NCI-H82 treated with DMSO at 0.1 percent for 48 hours (cell line): ENCODE measurements around the gene LIN37.
"Not testable (repeated sequence)": the region's sequence is repeated elsewhere in the genome, so short reads cannot be mapped to it uniquely, and the experiment has no call there.

Experiments
- DNase-seq: peaks from one replicate; lab custom pipeline; 2025; ENCODE audit not compliant: unreplicated experiment; lab: John Stamatoyannopoulos, UW

Gene LIN37

GRCh38 chr19:35787227-35787799, 38.9 kb downstream of the LIN37 start:
- no peak for DNase-seq

GRCh38 chr19:35788205-35788960, 40.0 kb downstream of the LIN37 start:
- no peak for DNase-seq

DNA sequence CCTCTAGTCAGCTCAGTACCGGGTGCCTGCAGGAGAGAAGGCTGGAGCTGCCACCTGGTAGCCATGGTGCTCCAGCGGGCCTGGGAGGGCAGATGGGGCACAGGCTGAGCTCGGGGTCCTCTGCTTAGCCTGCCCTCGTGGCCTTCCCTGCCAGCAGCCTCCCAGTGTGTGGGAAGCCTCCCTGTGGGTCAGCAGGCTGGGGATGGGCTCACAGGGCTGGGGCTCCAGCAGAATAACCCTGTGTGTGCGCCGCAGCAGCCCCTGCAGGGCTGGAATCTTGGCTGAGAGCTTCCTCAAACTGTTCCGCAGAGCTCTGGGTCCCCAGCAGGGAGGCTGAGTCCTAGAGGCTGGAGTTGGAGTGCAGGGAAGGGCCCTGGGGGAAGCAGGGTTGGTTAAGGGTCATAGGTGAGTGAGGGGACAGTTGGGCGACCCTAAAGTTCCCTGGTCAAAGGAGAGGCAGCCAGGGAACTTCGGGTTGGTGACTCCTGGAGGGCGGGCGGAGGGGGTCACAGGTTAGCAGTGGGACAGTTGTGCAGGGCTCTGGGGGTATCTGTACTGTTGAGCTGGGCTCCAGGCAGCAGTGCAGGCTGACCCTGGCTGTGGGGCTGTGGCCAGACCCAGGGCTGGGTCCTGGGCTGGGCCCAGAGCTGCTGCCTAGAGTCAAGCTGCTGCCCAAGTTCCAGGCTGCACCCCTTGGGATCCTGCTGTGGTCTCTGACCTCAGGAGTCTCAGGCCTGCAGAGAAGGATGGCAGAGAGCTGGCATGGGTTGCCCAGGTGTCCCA, 41.0 kb downstream of the LIN37 start:
- no peak for DNase-seq

DNA sequence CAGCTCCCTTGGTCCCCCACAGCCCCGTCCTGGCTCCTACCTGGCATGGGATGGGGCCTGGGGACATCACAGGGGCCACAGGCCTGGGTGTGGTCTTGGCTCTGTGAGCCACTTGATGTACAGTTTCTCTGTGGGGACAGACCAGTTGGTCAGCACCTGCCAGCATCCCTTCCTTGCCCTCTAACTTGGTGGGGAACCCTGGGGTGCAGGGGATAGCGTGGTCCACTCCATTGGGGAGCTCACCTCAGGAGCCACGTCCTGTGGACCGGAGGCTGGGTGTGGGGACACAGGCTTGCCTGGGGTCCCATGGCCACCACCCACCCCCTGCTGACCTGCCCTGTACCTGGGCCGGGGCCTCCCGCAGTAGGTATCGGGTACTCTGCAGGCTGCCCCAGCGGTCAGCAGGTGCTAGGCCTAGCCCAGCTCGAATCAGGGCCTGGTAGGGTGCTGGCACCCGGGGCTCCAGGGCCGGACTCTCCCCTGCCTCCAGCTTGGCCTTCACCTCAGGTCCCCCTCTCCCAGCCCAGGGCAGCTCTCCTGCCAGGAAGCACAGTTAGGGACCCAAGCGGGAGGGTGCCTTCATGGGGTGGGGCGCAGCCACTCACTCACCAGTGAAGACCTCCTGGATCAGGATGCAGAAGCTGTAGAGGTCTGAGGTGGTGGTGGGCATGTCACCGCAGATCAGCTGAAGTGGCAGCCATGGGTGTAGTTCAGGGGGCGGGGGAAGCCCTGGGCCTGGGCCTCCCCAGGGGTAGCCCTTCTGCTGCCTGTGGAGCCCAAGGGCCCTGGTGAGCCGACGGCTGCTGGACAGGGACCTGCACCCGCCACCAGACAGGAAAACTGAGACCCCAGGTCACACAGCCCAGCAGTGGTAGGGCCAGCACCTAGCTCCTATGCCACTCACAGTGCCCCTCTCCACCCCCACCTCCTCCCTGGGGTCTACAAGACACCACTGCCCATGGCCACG, 41.9 kb downstream of the LIN37 start:
- DNase-seq: no peak

DNA sequence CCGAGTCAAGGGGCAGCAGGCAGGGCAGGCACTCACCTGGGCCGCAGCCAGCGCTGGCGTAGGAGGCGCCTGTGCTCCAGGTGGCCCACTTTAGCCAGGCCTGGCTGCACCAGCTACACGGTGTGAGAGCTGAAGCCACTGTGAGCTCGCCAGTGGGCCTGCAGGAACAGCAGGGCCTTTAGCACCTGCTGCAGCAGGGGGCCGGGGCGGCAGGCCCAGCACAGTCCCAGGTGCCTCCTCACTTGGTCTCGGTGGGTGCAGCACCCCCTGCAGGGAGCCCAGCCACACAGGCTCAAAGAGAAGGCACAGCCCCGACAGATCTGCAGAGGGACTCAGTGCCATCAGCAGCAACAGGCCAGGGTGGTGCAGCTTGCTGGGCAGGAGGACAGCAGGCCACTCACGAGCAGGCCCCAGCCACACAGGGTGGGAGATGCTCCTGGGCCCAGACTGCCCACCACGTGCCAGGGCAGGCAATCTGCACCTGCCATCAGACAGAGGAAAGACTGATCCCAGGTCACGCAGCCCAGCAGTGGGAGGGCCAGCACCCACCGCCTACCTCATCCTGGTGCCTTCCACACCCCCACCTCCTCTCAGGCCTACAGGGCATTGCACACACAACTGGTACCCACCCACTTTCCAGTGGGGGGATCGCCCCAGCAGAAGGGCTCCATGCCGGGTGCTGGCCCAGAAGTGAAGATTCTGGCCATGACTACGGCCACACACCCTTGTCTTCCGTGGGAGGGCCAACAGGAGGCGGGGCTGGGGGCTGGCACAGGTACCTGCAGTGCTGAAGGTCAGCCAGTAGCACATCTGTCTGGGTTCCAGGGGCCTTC, 42.8 kb downstream of the LIN37 start:
- no peak for DNase-seq

- DNase-seq: no peak
These were observed 43.5 kb downstream of the LIN37 start for GRCh38 chr19:35791814-35792279.

DNA sequence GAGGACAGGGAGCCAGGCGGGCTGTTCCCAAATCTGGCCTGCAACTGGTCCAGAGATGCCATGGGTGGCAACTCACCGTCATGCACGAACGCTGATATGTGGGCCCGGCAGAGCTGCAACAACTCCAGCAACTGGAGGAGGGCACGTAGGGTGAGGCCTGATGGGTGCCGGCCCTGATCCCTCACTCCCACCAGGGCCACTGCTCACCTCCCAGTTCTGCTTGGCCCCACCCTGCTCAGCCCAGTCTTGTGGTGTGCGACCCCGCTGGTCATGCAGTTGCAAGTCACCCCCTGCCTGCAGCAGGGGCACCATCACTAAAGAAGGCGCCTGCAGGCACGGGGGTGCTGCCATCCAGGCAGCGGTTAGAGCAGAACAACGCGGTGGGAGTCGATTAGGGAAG, 43.9 kb downstream of the LIN37 start:
- DNase-seq: no peak

- no peak for DNase-seq
These were observed 44.5 kb downstream of the LIN37 start for GRCh38 chr19:35792888-35793287.

- DNase-seq: no peak
These were observed 45.2 kb downstream of the LIN37 start for GRCh38 chr19:35793381-35794165.

GRCh38 chr19:35795564-35795963, 47.2 kb downstream of the LIN37 start:
- not testable (repeated sequence) for DNase-seq

DNA sequence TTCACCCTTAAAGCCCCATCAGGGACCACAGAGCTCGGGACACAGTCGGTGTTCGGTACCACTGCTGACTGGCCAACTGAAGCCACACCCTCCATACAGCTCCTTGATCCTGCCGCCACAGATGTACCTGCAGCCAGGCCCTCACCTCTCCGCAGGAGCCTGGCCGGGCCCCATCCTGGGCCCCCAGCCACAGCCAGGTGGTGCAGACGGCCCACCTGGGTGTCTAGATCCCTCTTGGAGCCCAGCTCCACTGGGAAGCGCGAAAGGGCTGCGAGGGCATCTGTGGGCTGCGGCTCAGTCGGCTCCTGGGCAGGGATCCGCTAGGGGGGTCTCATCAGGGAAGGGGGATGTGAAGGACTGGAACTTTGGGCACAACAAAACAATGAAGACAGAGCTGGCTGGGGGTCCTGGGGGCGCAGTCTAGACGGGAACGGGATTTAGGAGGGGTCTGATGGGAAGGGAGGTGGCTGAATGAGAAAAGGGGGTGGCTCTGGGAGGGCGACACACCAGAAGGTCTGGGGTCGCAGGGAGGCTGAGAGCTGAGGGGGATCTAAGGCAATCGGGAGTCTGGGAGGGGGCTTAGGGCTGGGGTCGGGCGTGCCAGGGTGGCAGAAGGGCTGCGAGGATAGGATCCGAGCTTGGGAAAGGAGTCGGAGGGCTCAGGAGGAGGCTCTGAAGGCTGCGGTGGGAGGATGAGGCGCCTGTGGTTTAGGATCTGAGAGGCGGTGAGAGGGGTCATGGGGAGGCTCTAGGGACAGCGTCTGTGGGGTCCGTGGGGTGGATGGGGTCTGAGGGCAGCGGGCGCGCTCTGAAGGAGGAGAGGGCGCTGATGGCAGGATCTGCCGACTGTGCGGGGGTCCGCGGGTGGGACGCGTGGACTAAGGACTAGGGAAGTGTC, 48.5 kb downstream of the LIN37 start:
- no peak for DNase-seq

DNA sequence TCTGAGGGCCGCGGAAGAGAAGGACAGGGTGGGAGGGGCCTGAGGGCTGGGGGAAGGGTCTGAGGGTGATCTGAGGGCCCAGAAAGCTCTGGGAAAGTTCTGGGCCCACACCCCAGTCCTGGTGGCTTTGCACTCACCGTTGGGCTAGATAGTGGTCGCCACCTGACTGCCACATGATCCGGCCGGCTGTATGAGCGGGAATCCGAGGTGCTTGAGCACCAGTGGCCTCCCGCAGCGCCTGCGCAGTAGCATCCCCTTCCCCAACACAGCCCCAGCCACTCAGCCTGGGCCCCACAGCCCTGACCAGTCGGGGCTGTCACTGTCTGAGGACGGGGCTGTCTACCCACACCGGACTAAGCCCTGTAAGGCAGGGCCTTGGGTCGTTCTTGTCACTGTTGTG, 49.3 kb downstream of the LIN37 start:
- no peak for DNase-seq

GRCh38 chr19:35801828-35802227, 53.5 kb downstream of the LIN37 start:
- DNase-seq: no peak
